HCT116 (cell line): ENCODE data around the gene TMEM52B.

Experiments
- CBX3 ChIP-seq: IDR thresholded peaks from 2 replicates; pipeline ENCODE4 v1.6.1; 2012; ENCODE audit warnings: low read depth
- CEBPB ChIP-seq: IDR thresholded peaks from 2 replicates; pipeline ENCODE4 v1.6.1; 2012; ENCODE audit warnings: low read depth
- ELF1 ChIP-seq: IDR thresholded peaks from 2 replicates; pipeline ENCODE4 v1.6.1; 2012; ENCODE audit warnings: low read depth, borderline replicate concordance
- EZH2 ChIP-seq: fragments of 200-600 bp; sonication (generic); IDR thresholded peaks from 2 replicates; pipeline ENCODE4 v1.6.1; 2017; ENCODE audit warnings: antibody characterized with exemption, mixed run types
- EZH2phosphoT487 ChIP-seq: fragments of 200-600 bp; IDR thresholded peaks from 2 replicates; pipeline ENCODE4 v1.6.1; 2018; ENCODE audit warnings: antibody characterized with exemption, borderline replicate concordance
- JUND ChIP-seq: IDR thresholded peaks from 2 replicates; pipeline ENCODE4 v1.6.1; 2012
- POLR2A ChIP-seq: IDR thresholded peaks from 2 replicates; pipeline ENCODE4 v1.7.0; 2011; ENCODE audit warnings: borderline replicate concordance; ENCODE audit not compliant: insufficient read depth, insufficient read length; ENCODE audit errors: extremely low read depth
- POLR2AphosphoS5 ChIP-seq: IDR thresholded peaks from 2 replicates; pipeline ENCODE4 v1.6.1; 2011; ENCODE audit warnings: mild to moderate bottlenecking, low read depth, low read length, moderate library complexity
- SIN3A ChIP-seq: IDR thresholded peaks from 2 replicates; pipeline ENCODE4 v1.6.1; 2012; ENCODE audit warnings: low read depth
- TF ChIP-seq, protein P1 (sequence below), 3 experiments: fragments of 200-600 bp in 1 of 3; sonication (generic) in 1 of 3; IDR thresholded peaks in 2 of 3; conservative IDR thresholded peaks in 1 of 3; 2 replicates each; pipeline ENCODE4 v1.5.1; 2012 to 2017; ENCODE audit warnings: low read depth in 2 of 3, low read length in 2 of 3, antibody characterized with exemption in 1 of 3, borderline replicate concordance in 1 of 3, control low read depth in 1 of 3, mild to moderate bottlenecking in 1 of 3, mixed read lengths in 1 of 3, mixed run types in 1 of 3, moderate library complexity in 1 of 3; ENCODE audit not compliant: insufficient read depth in 1 of 3
- TF ChIP-seq, protein P2 (sequence below): IDR thresholded peaks from 2 replicates; pipeline ENCODE4 v1.6.1; 2012; ENCODE audit warnings: low read depth
- TF ChIP-seq, protein P3 (sequence below): IDR thresholded peaks from 2 replicates; pipeline ENCODE4 v1.6.1; 2012
- TF ChIP-seq, protein P4 (sequence below): IDR thresholded peaks from 2 replicates; pipeline ENCODE4 v1.6.1; 2011; ENCODE audit warnings: mild to moderate bottlenecking, low read length, moderate library complexity; ENCODE audit not compliant: insufficient replicate concordance; ENCODE audit errors: extremely low read depth

DNA sequence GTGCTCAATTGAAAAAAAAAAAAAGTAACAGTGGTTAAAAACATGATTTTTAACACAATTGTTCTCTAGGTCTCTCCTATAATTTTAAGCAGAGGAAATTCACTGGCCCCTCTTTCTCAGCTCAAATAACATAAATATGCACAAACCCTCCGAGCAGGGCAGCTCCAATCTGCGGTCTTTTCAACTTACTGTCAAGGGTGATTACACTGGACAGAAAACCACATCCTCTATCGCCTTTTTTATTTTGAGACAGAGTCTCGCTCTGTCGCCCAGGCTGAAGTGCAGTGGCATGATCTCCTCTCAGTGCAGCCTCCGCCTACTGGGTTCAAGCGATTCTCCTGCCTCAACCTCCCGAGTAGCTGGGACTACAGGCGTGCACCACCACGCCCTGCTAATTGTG, 17.4 kb downstream of the TMEM52B start:
- TF ChIP-seq, protein P1, sequence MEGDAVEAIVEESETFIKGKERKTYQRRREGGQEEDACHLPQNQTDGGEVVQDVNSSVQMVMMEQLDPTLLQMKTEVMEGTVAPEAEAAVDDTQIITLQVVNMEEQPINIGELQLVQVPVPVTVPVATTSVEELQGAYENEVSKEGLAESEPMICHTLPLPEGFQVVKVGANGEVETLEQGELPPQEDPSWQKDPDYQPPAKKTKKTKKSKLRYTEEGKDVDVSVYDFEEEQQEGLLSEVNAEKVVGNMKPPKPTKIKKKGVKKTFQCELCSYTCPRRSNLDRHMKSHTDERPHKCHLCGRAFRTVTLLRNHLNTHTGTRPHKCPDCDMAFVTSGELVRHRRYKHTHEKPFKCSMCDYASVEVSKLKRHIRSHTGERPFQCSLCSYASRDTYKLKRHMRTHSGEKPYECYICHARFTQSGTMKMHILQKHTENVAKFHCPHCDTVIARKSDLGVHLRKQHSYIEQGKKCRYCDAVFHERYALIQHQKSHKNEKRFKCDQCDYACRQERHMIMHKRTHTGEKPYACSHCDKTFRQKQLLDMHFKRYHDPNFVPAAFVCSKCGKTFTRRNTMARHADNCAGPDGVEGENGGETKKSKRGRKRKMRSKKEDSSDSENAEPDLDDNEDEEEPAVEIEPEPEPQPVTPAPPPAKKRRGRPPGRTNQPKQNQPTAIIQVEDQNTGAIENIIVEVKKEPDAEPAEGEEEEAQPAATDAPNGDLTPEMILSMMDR (IDR thresholded peaks at IDR 0.05 in 2 of 3, conservative IDR thresholded peaks at IDR 0.05 in 1 of 3; ENCODE audit: borderline replicate concordance in 1 of 3, insufficient read depth in 1 of 3, low read depth in 2 of 3, low read length in 2 of 3), result no peak
- TF ChIP-seq POLR2AphosphoS5 (no peak), POLR2A (no peak), CBX3 (no peak), JUND (no peak), ELF1 (no peak), CEBPB (no peak), EZH2 (no peak), SIN3A (no peak), EZH2phosphoT487 (no peak)
- TF ChIP-seq, protein P2, sequence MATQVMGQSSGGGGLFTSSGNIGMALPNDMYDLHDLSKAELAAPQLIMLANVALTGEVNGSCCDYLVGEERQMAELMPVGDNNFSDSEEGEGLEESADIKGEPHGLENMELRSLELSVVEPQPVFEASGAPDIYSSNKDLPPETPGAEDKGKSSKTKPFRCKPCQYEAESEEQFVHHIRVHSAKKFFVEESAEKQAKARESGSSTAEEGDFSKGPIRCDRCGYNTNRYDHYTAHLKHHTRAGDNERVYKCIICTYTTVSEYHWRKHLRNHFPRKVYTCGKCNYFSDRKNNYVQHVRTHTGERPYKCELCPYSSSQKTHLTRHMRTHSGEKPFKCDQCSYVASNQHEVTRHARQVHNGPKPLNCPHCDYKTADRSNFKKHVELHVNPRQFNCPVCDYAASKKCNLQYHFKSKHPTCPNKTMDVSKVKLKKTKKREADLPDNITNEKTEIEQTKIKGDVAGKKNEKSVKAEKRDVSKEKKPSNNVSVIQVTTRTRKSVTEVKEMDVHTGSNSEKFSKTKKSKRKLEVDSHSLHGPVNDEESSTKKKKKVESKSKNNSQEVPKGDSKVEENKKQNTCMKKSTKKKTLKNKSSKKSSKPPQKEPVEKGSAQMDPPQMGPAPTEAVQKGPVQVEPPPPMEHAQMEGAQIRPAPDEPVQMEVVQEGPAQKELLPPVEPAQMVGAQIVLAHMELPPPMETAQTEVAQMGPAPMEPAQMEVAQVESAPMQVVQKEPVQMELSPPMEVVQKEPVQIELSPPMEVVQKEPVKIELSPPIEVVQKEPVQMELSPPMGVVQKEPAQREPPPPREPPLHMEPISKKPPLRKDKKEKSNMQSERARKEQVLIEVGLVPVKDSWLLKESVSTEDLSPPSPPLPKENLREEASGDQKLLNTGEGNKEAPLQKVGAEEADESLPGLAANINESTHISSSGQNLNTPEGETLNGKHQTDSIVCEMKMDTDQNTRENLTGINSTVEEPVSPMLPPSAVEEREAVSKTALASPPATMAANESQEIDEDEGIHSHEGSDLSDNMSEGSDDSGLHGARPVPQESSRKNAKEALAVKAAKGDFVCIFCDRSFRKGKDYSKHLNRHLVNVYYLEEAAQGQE, result no peak
- TF ChIP-seq, protein P3, sequence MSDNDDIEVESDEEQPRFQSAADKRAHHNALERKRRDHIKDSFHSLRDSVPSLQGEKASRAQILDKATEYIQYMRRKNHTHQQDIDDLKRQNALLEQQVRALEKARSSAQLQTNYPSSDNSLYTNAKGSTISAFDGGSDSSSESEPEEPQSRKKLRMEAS, result no peak
- TF ChIP-seq, protein P4, sequence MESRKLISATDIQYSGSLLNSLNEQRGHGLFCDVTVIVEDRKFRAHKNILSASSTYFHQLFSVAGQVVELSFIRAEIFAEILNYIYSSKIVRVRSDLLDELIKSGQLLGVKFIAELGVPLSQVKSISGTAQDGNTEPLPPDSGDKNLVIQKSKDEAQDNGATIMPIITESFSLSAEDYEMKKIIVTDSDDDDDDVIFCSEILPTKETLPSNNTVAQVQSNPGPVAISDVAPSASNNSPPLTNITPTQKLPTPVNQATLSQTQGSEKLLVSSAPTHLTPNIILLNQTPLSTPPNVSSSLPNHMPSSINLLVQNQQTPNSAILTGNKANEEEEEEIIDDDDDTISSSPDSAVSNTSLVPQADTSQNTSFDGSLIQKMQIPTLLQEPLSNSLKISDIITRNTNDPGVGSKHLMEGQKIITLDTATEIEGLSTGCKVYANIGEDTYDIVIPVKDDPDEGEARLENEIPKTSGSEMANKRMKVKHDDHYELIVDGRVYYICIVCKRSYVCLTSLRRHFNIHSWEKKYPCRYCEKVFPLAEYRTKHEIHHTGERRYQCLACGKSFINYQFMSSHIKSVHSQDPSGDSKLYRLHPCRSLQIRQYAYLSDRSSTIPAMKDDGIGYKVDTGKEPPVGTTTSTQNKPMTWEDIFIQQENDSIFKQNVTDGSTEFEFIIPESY, result no peak
